ENCODE data around the gene PLA2G3. TPM values are rescaled to one million over a fixed set of nuclear protein-coding genes. Genes with fewer than 3 reads are reported as not detected.

The PLA2G3 gene
- total and polyA plus RNA-seq, 2 donors (not counting 3 experiments of a cell fraction or from before 2014, with no cell fraction given) = 0.75 to 0.84 TPM

DNA sequence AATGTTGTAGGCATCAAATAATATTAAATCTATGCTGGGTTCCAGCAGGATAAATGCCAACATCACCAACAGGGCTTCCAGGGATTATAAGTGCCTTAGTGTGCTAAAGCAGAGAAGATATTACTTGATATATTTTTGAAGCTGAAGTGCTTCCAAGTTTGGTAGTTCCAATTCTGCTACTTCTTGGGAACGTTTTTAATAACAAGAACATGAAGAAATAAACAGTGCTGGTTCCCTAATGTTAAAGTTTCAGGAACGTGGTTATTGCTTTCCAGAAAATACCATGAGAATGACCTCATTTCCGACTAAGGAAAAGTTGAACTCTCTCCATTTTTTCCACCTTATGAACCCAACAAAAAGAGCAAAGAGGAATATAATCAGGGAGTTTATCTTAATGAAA, 15.1 kb upstream of the PLA2G3 start:
- Histone ChIP-seq H3K4me1 (ENCODE audit: control insufficient read depth, extremely low read depth, insufficient read depth, low read length) (peaks cover 13% of the 10 kb centered on the region), H3K9ac (replicated peaks; ENCODE audit: extremely low read depth, insufficient read depth, low read length) (peak overlapping the region; percentile 29), H3K9me3 (replicated peaks; ENCODE audit: control insufficient read depth, insufficient read depth, low read length) (no peaks in the 10 kb centered on the region), H4K20me1 (replicated peaks; ENCODE audit: control insufficient read depth, extremely low read depth, insufficient read depth, low read length) (no peaks in the 10 kb centered on the region), H3K27ac (ENCODE audit: insufficient read depth, low read depth, low read length) (peak overlapping the region; percentile 63), H3K36me3 (ENCODE audit: control insufficient read depth in 2 of 2, extremely low read depth in 1 of 2, insufficient read depth in 2 of 2, low read length in 2 of 2) (no peaks in the 10 kb centered on the region), H3K9me1 (replicated peaks; ENCODE audit: control insufficient read depth, extremely low read depth, insufficient read depth, low read length) (no peaks in the 10 kb centered on the region), H2AFZ (ENCODE audit: low read depth, low read length) (peak overlapping the region; percentile 27), H3K4me2 (ENCODE audit: insufficient read depth, low read length) (peak overlapping the region; percentile 63), H3K4me3 (replicated peaks in 1 of 3; ENCODE audit: insufficient read depth in 1 of 3, low read depth in 1 of 3, low read length in 3 of 3) (no peak overlapping the region), H3K27me3 (ENCODE audit: control insufficient read depth in 2 of 2, insufficient read depth in 2 of 2, low read length in 2 of 2) (no peaks in the 10 kb centered on the region), H3K79me2 (ENCODE audit: control insufficient read depth, insufficient read depth, low read length) (peaks cover 2% of the 10 kb centered on the region)
- CTCF ChIA-PET = interaction anchor here (0.8 to 17.9 kb wide), 5 partner anchors 9 to 209 kb away, joined by 3 to 231 read pairs (median 4); partner anchors contain the start of gene SELENOM
- BruUV-seq (replicated peaks) = no TSS peak
- intact Hi-C loops (cut with micrococcal nuclease) = loop anchor here (5.0 kb wide), 1 partner anchor 57 kb away; the partner anchor contains the start of gene LIMK2
- peak; percentile 77 for FAIRE-seq
- dilution Hi-C loops (cut with MboI; ENCODE audit: extremely low pct_ligation_motif_present, low sequenced_read_pairs) = no loop called here
- TF ChIP-seq JUN (IDR thresholded peaks at IDR 0.05; ENCODE audit: borderline replicate concordance, insufficient read depth, insufficient read length, low read depth) = peak; percentile 87
- TF ChIP-seq MYC (IDR thresholded peaks at IDR 0.05; ENCODE audit: low read depth, low read length) = no peak
- TF ChIP-seq FOS (IDR thresholded peaks at IDR 0.05; ENCODE audit: borderline replicate concordance, insufficient read depth, low read length) = peak; percentile 42
- POLR2A ChIA-PET = no interaction called here
- peak; percentile 66 for DNase-seq (ENCODE audit: low read depth, low spot score)

DNA sequence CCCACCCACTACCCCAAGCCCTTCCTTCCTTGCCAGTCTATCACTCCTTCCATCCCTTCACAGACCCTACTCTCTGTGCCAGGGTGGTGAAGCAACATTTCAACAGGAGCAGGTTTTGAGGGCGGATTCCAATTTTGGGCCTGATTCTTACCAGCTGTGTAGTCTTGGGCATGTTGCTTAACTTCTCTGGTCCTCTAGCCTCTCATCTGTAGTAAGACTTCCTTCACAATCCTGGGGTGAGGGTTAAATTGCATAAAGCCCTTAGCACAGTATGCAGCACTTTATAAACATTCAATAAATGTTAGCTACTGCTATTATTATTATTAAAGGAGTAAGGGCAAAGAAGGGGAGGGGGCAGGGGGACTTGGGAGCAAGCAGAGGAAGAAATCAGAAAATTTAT, 14.7 kb upstream of the PLA2G3 start:
- no peak for DNase-seq (ENCODE audit: low read depth, low spot score)
- FAIRE-seq = no peak
- CTCF ChIA-PET = interaction anchor here (0.8 to 17.9 kb wide), 4 partner anchors 46 to 208 kb away, joined by 3 to 231 read pairs (median 4); partner anchors contain the start of gene SELENOM
- Histone ChIP-seq H2AFZ (ENCODE audit: low read depth, low read length) (peak overlapping the region; percentile 32), H3K9ac (replicated peaks; ENCODE audit: extremely low read depth, insufficient read depth, low read length) (peak overlapping the region; percentile 29), H3K9me3 (replicated peaks; ENCODE audit: control insufficient read depth, insufficient read depth, low read length) (no peaks in the 10 kb centered on the region), H3K4me3 (replicated peaks in 1 of 3; ENCODE audit: insufficient read depth in 1 of 3, low read depth in 1 of 3, low read length in 3 of 3) (no peak overlapping the region), H3K9me1 (replicated peaks; ENCODE audit: control insufficient read depth, extremely low read depth, insufficient read depth, low read length) (no peaks in the 10 kb centered on the region), H3K36me3 (ENCODE audit: control insufficient read depth in 2 of 2, extremely low read depth in 1 of 2, insufficient read depth in 2 of 2, low read length in 2 of 2) (no peaks in the 10 kb centered on the region), H4K20me1 (replicated peaks; ENCODE audit: control insufficient read depth, extremely low read depth, insufficient read depth, low read length) (no peaks in the 10 kb centered on the region), H3K4me1 (ENCODE audit: control insufficient read depth, extremely low read depth, insufficient read depth, low read length) (peaks cover 13% of the 10 kb centered on the region), H3K27ac (ENCODE audit: insufficient read depth, low read depth, low read length) (peak overlapping the region; percentile 63), H3K79me2 (ENCODE audit: control insufficient read depth, insufficient read depth, low read length) (no peaks in the 10 kb centered on the region), H3K27me3 (ENCODE audit: control insufficient read depth in 2 of 2, insufficient read depth in 2 of 2, low read length in 2 of 2) (no peaks in the 10 kb centered on the region), H3K4me2 (ENCODE audit: insufficient read depth, low read length) (no peak overlapping the region)
- intact Hi-C loops (cut with micrococcal nuclease) = loop anchor here (5.0 kb wide), 1 partner anchor 57 kb away; the partner anchor contains the start of gene LIMK2
- dilution Hi-C loops (cut with MboI; ENCODE audit: extremely low pct_ligation_motif_present, low sequenced_read_pairs) = no loop called here
- no TSS peak for BruUV-seq (replicated peaks)
- POLR2A ChIA-PET = no interaction called here
- no peak for TF ChIP-seq FOS (IDR thresholded peaks at IDR 0.05; ENCODE audit: borderline replicate concordance, insufficient read depth, low read length)
- no peak for TF ChIP-seq POLR2AphosphoS5 (IDR thresholded peaks at IDR 0.05; ENCODE audit: insufficient read depth, low read depth, low read length)
- TF ChIP-seq POLR2A (IDR thresholded peaks at IDR 0.05; ENCODE audit: low read depth, low read length) = no peak
- TF ChIP-seq, protein P1, sequence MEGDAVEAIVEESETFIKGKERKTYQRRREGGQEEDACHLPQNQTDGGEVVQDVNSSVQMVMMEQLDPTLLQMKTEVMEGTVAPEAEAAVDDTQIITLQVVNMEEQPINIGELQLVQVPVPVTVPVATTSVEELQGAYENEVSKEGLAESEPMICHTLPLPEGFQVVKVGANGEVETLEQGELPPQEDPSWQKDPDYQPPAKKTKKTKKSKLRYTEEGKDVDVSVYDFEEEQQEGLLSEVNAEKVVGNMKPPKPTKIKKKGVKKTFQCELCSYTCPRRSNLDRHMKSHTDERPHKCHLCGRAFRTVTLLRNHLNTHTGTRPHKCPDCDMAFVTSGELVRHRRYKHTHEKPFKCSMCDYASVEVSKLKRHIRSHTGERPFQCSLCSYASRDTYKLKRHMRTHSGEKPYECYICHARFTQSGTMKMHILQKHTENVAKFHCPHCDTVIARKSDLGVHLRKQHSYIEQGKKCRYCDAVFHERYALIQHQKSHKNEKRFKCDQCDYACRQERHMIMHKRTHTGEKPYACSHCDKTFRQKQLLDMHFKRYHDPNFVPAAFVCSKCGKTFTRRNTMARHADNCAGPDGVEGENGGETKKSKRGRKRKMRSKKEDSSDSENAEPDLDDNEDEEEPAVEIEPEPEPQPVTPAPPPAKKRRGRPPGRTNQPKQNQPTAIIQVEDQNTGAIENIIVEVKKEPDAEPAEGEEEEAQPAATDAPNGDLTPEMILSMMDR (IDR thresholded peaks at IDR 0.05; ENCODE audit: extremely low read depth in 1 of 2, insufficient read depth in 1 of 2, low read depth in 1 of 2, low read length in 2 of 2) = no peak
- no peak for TF ChIP-seq JUN (IDR thresholded peaks at IDR 0.05; ENCODE audit: borderline replicate concordance, insufficient read depth, insufficient read length, low read depth)
- no peak for TF ChIP-seq EZH2 (IDR thresholded peaks at IDR 0.05; ENCODE audit: borderline replicate concordance, low read depth, low read length, severe bottlenecking)
- TF ChIP-seq MYC (IDR thresholded peaks at IDR 0.05; ENCODE audit: low read depth, low read length) = no peak
